CD4-positive, alpha-beta T cell treated with Interleukin-6 at 100 ng/mL for 8 hours (primary cell): Measurements from ENCODE around the gene ARHGAP33.
"Not testable (repeated sequence)": the region's sequence is repeated elsewhere in the genome, so short reads cannot be mapped to it uniquely, and the experiment has no call there.

Experiments
- DNase-seq: peaks from one replicate; pipeline ENCODE4 v3.0.0-alpha.2; 2020; ENCODE audit warnings: mixed read lengths, low spot score

The ARHGAP33 gene

DNA sequence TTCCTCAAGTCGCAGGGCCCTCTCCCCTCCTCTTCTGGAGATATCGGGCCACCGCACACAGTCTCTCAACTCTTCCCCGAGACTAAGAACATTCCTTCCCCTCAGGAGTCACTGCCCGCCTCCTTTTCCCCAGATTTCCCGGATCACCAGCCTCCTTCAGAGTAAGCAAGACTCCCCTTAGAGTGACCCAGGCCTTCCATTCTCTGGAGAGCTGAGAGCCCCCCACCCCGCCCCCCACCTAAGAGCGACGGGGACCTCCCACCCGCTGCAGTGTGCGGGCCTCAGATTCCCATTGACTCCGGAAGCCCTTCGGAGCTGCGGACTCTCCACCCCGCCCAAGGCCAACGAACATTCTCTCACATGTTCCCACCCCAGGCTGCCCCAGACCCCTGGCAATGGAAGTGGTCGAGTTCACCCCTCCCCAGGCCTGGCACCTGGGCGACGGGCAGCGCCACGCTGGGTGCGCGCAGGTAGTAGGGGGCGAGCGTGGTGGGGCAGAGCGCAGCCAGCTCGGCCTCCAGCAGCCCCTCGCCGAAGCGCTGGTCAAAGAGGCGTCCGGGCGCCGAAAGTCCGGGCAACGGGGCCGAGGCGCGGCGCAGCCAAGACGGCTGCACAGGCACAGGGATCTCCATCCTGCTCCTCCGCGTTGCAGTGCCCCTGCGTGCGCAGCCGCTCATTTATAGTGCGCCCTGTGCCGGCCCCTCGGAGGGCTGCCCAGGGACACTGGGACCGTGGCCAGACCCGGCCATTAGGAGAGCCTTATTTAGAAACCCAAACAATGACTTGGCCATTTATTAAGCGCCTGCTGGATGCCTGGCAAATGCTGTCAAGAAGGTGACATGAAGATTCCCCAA, 18.8 kb upstream of the ARHGAP33 start, which contains the start of gene HSPB6:
HSPB6 (minus strand) TSS at position 653 of the 854 bp plus-strand sequence; CDS start at position 632, 21 bp downstream.
- no peak for DNase-seq

DNA sequence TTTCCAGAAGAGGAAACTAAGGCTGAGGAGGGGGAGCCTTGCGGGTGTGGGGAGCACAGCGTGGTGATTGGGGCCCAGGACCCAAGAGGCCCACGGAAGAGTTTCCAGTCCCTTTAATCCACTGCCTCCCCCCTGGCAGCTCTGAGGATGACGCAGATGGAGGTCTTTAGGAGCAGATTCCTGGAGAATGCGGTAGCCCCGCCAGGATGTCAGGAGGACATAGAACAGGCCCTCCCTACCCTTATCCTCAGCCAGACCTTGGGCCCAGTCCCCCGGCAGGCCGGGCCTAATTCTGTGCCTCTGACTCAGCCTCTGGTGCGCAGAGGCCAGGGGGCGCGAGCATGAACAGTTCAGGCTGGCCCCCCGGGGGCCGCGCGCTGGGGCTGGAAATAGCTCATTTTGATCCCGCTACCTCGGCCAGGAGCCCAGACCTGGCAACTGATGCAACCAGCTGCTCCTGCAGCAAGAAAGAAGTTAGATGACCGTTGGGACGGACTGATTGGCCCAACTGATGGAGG, 18.1 kb upstream of the ARHGAP33 start:
- no peak for DNase-seq

DNA sequence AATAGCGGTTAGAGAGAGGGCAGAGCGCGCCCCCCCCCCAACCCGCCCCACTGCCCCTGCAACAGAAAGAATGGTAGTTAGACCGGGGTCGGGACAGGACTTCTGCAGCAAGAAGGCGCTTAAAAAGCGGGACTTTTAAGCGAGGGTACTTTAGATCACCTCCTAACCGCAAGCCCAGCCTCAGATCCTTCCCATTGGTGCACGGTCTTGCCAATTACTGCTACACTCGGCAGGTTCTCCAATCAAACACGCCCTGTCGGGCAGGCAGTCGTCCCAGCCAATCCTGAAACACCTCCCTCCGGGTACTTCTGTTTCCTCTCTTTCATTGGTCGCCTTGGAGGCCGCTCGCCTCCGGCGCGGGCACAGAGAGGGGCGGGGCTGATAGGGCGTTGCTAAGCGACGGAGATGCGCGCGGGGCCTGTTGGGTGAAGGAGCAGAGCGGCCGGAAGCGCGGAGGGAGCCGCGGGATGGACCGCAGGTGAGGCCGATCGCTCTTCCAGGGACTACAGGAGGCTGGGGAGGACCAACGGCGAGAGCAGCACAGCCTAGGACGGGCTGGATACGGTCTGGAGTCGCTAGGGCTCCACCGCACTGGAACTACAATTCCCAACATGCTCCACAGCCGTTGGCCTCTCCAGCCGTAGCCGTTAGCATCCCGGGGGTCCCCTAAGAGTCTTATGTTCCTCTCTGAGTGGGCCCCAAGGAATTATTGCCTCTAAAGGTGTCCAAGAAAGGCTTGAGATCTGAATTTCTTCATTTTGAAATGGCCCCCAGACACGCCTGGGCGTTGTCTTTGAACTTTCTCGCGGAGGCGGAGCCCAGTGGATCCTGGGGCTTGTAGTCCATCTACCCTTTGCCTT, 17.4 kb upstream of the ARHGAP33 start, which contains the start of gene PROSER3:
PROSER3 (plus strand) TSS at position 428 of the 860 bp plus-strand sequence; CDS start at position 468, 40 bp downstream.
- DNase-seq = peak; percentile 99

DNA sequence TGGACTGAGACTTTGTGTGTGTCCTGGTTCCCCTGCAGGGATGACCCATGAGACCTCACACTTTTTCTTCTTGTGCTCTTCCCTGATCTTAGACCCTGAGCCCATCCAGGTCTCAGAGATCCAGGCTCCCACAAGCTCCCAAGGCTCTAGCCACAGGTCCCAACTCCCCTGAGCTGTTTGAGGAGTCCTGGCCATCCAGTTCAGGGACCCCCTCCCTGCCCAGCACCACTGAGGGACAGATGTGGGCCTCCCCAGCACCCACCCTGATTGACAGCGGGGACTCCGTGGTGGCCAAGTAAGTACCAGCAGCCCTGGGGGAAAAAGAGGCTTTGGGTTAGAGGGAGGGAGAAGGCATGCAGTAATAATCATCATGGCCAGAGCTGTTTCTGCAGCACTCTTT, 15.7 kb upstream of the ARHGAP33 start:
- no peak for DNase-seq

DNA sequence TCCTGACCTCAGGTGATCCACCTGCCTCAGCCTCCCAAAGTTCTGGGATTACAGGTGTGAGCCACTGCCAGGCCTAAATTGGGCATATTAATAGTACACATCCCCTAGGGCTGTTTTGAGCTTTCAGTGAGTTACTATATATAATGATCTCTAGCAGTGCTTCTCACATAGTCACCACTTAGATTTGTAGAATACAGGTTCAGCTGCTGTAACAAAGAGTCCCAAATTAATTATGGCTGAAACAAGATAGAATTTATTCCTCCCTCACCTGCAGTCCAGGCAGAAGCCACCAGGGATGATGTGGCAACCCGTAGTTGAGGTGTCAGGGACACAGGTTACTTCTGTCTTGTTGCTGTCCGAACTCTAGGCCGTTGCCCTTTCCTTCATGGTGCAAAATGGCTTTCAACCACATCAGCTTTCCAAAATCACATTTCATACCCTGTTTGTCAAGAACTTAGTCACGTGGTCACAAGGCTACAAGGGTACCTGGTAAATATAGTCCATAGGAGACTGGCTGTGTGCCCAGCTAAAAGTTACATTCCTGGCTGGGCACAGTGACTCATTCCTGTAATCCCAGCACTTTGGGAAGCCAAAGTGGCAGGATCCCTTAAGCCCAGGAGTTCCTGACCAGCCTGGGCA, 14.5 kb upstream of the ARHGAP33 start:
- DNase-seq = no peak

DNA sequence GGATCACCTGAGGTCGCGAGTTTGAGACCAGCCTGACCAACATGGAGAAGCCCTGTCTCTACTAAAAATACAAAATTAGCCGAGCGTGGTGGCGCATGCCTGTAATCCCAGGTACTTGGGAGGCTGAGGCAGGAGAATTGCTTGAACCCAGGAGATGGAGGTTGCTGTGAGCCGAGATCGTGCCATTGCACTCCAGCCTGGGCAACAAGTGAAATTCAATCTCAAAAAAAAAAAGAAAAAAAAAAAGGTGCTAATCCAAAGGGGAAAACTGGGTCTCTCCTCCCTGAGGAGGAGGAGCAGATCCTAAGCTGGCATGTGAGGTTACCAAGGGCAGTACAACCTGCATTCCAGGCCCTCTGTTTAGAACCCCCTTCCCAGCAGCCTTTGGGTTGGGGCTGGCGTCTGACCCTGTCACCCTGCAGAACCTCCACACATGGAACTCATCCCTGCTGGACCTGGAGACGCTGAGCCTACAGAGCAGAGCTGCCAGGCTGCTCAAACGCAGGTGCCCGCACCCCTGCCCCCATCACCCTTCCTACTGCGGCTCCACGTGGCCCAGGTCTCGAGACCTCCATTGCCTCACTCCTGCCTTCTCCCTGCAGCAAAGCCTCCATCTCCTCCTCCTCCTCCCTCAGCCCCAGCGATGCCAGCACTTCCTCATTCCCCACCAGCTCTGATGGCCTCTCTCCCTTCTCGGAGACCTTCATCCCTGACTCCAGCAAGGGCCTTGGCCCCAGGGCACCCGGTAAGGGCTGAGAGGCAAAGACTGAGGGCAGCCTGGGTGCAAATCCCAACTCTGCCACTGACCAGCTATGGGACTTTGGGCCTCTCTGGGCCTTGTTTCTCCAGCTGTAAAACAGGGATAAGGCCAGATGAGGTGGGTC, 10.7 kb upstream of the ARHGAP33 start:
- DNase-seq = no peak

DNA sequence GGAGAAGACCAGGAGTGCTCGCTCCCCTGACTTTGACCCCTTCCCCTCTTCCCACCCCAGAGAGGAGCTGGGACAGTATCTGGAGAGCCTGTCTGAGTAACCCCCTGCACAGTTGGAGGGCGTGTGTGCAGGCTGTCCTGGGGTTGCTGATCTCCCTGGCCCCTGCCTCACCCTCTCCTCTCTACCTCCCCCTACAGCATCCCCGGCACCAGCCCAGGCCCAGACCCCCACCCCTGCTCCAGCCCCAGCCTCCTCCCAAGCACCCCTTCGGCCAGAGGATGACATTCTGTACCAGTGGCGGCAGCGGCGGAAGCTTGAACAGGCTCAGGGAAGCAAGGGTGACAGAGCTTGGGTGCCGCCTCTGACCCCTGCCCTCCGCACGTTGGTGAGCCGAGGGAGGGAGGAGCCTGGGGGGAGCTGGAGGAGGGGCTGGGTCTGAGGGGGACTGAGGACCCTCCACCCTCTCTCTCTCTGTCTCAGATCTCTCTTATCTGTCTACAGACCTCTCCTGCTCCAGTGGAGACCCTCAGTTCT, 8.7 kb upstream of the ARHGAP33 start:
- DNase-seq = no peak

DNA sequence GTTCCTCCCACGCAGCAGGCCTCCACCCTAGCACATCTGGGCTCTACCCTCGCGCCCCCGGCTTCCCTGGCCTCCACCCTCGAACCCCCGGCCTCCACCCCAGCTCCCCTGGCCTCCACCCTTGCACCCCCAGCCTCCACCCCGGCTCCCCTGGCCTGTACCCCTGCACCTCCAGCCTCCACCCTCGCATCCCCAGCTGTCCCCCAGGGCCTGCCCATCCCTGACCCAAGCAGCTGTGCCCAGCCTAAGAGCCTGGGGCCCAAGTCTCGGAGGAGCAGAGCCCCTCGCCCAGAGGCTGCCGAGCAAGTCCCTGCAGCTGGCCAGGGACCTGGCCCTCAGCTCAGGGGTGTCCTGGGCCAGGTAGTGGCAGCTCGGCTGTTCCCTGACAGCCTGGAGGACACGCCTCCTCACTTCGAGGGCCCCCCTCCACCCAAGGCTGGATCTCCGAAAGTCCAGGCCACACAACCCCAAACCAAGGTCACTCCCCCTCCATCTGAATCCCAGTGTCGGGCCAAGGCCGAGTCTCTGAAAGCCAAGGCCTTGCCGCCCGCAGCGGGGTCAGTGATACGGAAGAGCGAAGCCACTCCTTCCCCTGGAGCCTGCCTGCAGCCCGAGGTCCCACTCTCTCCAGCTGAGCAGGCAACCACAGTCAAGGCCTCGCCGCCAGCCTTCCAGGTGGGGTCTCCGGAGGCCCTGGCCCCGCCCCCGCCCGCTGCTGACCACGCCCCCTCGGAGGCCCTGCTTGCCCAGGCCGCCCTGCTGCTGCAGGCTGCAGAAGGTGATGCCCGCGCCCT, 7.9 kb upstream of the ARHGAP33 start:
- no peak for DNase-seq

DNA sequence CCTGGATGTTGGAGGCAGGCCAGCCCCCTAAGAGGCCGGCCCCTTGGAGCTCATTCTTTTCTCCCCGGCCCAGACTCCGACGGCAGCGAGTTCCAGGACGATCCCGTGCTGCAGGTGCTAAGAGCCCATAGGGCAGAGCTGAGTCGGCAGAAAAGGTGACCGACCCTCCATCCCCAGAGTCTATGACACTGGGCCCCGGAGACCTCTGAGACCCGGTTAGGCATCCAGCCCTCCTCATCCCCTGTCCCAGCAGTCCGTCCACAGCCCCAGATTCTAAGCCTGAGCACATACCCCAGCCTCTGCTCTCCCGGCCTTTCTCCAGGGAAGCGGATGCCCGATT, 7.3 kb upstream of the ARHGAP33 start:
- no peak for DNase-seq

DNA sequence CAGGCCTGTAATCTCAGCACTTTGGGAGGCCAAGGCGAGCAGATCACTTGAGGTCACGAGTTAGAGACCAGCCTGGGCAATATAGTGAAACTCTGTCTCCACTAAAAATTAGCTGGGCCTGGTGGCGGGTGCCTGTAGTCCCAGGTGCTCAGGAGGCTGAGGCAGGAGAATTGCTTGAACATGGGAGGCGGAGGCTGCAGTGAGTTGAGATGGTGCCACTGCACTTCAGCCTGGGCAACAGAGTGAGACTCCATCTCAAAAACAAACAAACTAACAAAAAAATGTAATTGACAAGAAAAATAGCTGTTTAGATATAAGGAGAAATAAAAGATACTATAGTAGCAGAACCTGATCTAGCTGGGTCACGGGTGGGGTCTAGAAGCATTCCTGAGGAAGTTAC, 3.0 kb upstream of the ARHGAP33 start:
- DNase-seq = not testable (repeated sequence)

DNA sequence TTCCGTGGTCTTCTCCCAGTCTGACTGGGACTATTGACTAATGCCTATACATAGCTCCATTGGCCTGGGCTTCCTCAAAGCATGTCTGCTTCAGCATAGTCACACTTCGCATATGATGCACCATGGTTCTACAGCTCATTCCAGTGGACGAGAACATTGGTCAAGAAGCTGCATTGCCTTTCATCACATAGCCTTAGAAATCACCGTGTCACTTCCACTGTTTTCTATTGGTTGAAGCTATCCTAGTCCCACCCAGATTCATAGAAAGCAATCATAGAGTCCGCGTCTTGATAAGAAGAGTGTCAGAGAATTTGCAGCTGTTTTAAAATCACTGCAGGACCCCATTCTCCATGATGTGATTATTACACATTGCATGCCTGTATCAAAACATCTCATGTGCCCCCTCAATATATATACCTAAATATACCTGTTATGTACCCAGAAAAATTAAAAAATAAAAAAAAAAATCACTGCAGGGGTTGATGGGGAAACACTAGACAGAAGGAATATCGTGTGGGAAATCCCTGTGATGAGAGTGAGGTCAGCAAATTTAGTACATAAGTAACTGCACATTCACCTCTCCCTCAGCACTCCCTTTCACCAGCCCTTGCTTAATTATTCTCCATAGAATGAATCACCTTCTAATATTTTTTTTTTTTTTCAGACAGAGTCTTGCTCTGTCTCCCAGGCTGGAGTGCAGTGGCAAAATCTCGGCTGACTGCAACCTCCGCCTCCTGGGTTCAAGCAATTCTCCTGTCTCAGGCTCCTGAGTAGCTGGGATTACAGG, 2.2 kb upstream of the ARHGAP33 start:
- no peak for DNase-seq

DNA sequence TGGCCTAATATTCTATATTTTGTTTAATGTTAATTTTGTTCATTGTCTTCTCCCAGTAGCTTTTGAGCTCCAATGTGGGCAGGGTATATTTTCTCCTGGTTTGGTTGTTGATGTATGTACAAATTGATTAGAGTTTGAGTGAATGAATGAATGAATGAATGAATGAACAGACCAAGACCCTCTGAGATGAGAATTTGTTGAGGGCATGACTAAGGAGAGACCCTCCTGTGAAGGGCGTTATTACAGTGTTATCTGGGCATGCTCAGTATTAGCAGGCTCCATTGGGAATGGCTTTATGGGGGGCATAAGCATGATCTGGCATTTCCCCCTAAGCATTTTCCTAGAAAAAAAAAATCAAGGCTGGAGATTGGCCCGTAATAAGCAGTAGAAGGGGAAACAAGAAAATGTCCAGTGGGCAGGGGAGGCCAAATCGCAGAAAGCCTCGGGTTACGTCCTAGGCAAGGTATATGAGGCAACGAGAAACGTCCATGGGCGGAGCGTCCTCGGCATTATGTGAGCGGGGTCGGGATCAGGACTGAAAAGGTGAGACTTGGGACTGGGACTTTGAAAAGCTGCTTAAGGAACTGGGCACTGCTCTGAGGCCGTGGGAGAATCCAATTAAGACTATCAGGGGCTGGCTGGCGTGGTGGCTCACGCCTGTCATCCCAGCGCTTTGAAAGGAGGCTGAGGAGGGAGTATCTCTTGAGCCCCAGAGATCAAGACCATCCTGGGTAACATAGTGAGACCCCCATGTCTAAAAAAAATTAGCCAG, 904 bp upstream of the ARHGAP33 start:
- no peak for DNase-seq

DNA sequence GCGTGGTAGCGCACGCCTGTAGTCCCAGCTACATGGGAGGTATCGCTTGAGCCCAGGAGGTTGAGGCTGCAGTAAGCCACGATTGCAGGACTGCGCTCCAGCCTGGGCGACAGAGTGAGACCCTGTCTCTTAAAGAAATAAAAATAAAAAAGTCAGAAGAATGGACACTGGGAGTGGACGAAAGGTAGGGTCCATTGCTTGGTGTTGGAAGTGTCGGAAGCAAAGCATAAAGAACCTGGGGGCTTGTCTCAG, 392 bp upstream of the ARHGAP33 start:
- DNase-seq = no peak

DNA sequence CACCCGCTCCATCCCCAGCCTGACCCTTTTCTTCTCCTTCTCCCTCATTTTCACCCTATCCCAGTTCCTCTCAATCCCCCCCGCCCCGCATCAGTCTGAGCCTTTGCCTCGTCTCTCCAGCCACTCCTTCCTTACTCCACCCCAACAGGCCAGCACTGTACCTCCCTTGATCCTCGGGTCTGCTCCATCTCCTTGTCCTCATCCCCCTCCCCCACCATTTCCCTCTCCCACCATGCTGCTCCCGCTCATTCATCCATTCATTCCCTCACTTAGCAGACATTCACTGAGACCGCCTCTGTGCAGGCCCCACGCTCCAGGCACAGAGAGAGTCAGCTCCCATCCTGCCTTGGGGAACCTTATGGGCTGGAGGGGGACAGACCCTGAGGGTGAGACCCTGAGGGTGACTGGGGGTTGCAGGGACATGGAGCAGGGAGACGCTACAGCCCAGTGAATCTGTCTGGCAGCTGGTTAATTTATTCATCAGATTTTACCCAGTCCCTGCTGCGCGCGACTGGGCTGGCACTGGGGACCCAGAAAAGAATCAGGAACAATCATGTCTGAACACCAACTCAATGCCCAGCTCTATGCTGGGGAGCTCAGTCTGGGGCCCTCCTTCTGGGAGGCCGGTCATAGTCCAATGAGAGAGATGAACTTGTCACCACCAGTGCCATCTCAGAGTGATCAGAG, 881 bp downstream of the ARHGAP33 start:
- DNase-seq = no peak

DNA sequence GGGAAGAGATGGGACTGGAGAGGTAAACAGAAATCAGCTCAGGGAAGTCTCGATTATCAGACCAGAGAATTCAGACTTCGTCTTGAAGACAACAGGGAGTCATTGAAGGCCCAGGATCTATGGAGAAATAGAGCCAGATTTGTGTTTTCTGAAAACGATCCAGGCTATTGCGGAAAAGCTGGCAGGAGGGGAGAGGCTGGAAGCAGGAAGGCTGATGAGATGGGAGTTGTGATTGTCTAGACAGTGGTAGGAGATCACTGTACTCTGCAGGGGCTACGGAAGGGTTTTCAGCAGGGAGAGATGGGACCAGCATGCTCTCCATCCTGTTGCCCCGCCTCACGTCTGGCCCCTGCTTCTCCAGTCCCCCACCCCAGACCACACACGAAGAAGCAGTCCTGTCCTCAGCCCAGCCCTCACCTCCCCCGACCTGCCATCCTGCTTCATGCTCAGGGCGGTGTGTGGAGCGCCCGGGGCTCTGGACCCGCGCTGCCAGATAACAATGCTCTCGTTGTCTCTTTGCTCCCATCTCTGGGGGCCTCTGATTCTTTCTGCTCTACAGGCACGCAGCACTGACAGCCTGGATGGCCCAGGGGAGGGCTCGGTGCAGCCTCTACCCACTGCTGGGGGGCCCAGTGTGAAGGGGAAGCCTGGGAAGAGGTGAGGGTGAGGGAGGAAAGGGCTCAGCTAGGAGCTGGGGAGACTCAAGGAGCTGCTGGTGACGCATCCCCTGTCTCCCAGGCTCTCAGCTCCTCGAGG, 1.9 kb downstream of the ARHGAP33 start:
- DNase-seq = no peak

DNA sequence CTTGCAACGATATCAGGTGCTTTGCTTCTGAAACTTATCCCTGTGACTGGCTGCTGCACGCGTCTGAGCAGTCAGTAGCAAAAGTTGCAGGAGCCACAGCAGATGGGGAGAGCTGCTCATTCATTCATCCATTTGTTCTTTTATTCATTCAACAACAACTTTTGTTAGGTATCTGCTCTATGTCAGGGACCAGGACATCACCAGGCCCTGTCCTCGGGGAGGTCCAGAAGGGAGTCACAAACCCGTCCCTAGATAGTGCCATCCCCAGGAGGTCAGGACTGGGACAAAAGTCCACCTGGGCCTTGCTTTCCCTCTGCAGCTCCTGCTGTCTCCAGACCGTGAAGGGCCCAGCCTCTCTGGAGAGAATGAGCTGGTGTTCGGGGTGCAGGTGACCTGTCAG, 2.6 kb downstream of the ARHGAP33 start:
- no peak for DNase-seq

DNA sequence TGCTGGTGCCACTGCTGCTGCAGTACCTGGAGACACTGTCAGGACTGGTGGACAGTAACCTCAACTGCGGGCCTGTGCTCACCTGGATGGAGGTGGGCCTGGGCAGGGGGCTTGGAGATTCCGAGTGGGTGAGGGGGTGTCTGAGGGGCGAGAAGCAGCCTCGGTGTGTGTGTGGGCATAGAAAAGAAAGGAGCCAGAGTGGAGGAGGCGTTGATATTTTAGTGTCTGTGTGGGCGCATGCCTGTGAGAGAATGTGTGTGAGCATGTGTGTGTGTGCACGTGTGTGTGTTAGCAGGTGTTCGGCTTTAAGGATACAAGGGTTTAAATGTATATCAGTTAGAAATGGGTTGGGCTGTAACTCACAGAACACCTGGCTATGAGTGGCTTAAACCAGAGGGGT, 3.7 kb downstream of the ARHGAP33 start:
- DNase-seq = no peak

DNA sequence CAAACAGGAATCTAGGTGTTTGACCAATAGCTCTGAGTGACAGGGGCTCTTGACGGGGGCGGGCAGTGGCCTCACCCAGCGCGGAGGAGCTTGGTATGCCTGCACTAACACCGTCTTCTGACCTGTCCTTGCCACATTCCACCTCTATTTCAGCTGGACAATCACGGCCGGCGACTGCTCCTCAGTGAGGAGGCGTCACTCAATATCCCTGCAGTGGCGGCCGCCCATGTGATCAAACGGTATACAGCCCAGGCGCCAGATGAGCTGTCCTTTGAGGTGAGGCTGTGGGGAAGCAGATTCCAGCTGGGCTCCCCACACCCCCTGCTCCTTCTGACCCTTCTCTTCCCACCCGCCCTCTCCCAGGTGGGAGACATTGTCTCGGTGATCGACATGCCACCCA, 4.7 kb downstream of the ARHGAP33 start:
- DNase-seq = no peak
